NB4 (cell line): Measurements from ENCODE around the gene CYP19A1.

ENCODE experiments used
- MAX ChIP-seq: IDR thresholded peaks from 2 replicates; pipeline ENCODE4 v1.6.1; 2011; ENCODE audit warnings: low read depth, low read length
- MYC ChIP-seq: IDR thresholded peaks from 2 replicates; pipeline ENCODE4 v1.6.1; 2011; ENCODE audit warnings: low read depth, low read length
- POLR2A ChIP-seq: IDR thresholded peaks from 2 replicates; pipeline ENCODE4 v1.6.1; 2011; ENCODE audit warnings: mild to moderate bottlenecking; ENCODE audit not compliant: insufficient read length; ENCODE audit errors: extremely low read depth
- TF ChIP-seq, protein P1 (sequence below): IDR thresholded peaks from one replicate; pipeline ENCODE4 v1.5.1; 2012; ENCODE audit warnings: low read depth, low read length

GRCh38 chr15:51341366-51342226 is 3.2 kb upstream of the CYP19A1 start, which contains the start of gene GLDN:
- TF ChIP-seq, protein P1, sequence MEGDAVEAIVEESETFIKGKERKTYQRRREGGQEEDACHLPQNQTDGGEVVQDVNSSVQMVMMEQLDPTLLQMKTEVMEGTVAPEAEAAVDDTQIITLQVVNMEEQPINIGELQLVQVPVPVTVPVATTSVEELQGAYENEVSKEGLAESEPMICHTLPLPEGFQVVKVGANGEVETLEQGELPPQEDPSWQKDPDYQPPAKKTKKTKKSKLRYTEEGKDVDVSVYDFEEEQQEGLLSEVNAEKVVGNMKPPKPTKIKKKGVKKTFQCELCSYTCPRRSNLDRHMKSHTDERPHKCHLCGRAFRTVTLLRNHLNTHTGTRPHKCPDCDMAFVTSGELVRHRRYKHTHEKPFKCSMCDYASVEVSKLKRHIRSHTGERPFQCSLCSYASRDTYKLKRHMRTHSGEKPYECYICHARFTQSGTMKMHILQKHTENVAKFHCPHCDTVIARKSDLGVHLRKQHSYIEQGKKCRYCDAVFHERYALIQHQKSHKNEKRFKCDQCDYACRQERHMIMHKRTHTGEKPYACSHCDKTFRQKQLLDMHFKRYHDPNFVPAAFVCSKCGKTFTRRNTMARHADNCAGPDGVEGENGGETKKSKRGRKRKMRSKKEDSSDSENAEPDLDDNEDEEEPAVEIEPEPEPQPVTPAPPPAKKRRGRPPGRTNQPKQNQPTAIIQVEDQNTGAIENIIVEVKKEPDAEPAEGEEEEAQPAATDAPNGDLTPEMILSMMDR, result no peak
- TF ChIP-seq POLR2A (no peak), MAX (no peak), MYC (no peak)
